AG04450 (cell line): ENCODE results near the gene WDR64. TPM values are rescaled to one million over a fixed set of nuclear protein-coding genes. Genes with fewer than 3 reads are reported as not detected.

Source experiments
- CTCF ChIA-PET: fragments of 300-600, 350-600 bp; formaldehyde crosslinking; extraction: SDS; loops from one replicate; lab custom pipeline; 2022; ENCODE audit warnings: antibody characterized with exemption, inconsistent platforms; lab: Charles Lee
- POLR2A ChIA-PET: fragments of 350-600 bp; formaldehyde crosslinking; extraction: SDS; loops from one replicate; lab custom pipeline; 2021; ENCODE audit warnings: antibody characterized with exemption, inconsistent platforms; lab: Yijun Ruan, JAX
- DNase-seq: peaks from one replicate; pipeline ENCODE4 v3.0.0-alpha.2; 2011; ENCODE audit warnings: low read depth, low spot score
- H3K27ac ChIP-seq: one replicate; pipeline ENCODE4 v1.5.1; 2012; ENCODE audit warnings: low read depth, low read length, control low read depth
- H3K27me3 ChIP-seq: one replicate; pipeline ENCODE4 v1.6.0; 2012; ENCODE audit warnings: low read length; ENCODE audit not compliant: control insufficient read depth, insufficient read depth
- H3K4me3 ChIP-seq: 2 replicates; pipeline ENCODE4 v1.5.1; 2011; ENCODE audit warnings: mild to moderate bottlenecking, low read depth, low read length, control low read depth
- H3K9me3 ChIP-seq: 2 replicates; pipeline ENCODE4 v1.5.1; 2012; ENCODE audit warnings: low read length; ENCODE audit not compliant: control insufficient read depth, insufficient read depth
- CTCF ChIP-seq: IDR thresholded peaks from 2 replicates; pipeline ENCODE4 v1.5.1; 2011; ENCODE audit warnings: low read depth, low read length, control low read depth, inconsistent platforms
- polyA plus RNA-seq: library from polyadenylated mRNA; depleted of rRNA; stranded (reverse); fragments of >200 nt; gene quantifications from 2 replicates; pipeline ENCODE4 v1.2.3, GENCODE V29; 2011

The WDR64 gene
- polyA plus RNA-seq, 1 experiment = not detected

- Histone ChIP-seq H3K27ac (no peak overlapping the region), H3K9me3 (no peaks in the 10 kb centered on the region), H3K4me3 (no peak overlapping the region), H3K27me3 (no peaks in the 10 kb centered on the region)
- ChIA-PET CTCF (interaction anchor here (2.1 kb wide), 1 partner anchor 20 kb away, joined by 18 read pairs; no protein-coding TSS in a partner anchor), POLR2A (no interaction called here)
- no peak for TF ChIP-seq CTCF
- DNase-seq = no peak
Observed at GRCh38 chr1:241630476-241630875, 21.6 kb upstream of the WDR64 start.

- CTCF ChIA-PET = no interaction called here
- POLR2A ChIA-PET = no interaction called here
- no peaks in the 10 kb centered on the region for H3K27me3 ChIP-seq
- H3K9me3 ChIP-seq = no peaks in the 10 kb centered on the region
- no peak for TF ChIP-seq CTCF
- no peak for DNase-seq
- no peak overlapping the region for H3K4me3 ChIP-seq
- no peak overlapping the region for H3K27ac ChIP-seq
Observed at GRCh38 chr1:241630899-241631298, 21.2 kb upstream of the WDR64 start.

GRCh38 chr1:241631674-241632073 lies 20.4 kb upstream of the WDR64 start:
- POLR2A ChIA-PET = no interaction called here
- H3K4me3 ChIP-seq = no peak overlapping the region
- no peaks in the 10 kb centered on the region for H3K27me3 ChIP-seq
- H3K9me3 ChIP-seq = no peaks in the 10 kb centered on the region
- no peak for DNase-seq
- no peak for TF ChIP-seq CTCF
- H3K27ac ChIP-seq = no peak overlapping the region
- CTCF ChIA-PET = interaction anchor here (5.0 kb wide), 1 partner anchor 20 kb away, joined by 45 read pairs; no protein-coding TSS in a partner anchor

GRCh38 chr1:241632987-241633386 lies 19.1 kb upstream of the WDR64 start:
- TF ChIP-seq CTCF = no peak
- Histone ChIP-seq H3K27ac (no peak overlapping the region), H3K27me3 (no peaks in the 10 kb centered on the region), H3K9me3 (no peaks in the 10 kb centered on the region), H3K4me3 (no peak overlapping the region)
- DNase-seq = no peak
- POLR2A ChIA-PET = interaction anchor here (0.6 kb wide), 1 partner anchor 220 kb away, joined by 3 read pairs; no protein-coding TSS in a partner anchor
- CTCF ChIA-PET = interaction anchor here (0.7 to 5.0 kb wide), 3 partner anchors 22 to 901 kb away, joined by 3 to 45 read pairs (median 9); no protein-coding TSS in a partner anchor

GRCh38 chr1:241635556-241636152 lies 16.4 kb upstream of the WDR64 start:
- no peak overlapping the region for H3K27ac ChIP-seq
- H3K9me3 ChIP-seq = no peaks in the 10 kb centered on the region
- no peak for TF ChIP-seq CTCF
- POLR2A ChIA-PET = interaction anchor here (0.9 kb wide), 1 partner anchor 20 kb away, joined by 3 read pairs; no protein-coding TSS in a partner anchor
- CTCF ChIA-PET = interaction anchor here (1.0 to 5.0 kb wide), 2 partner anchors 8 to 24 kb away, joined by 5 to 45 read pairs; no protein-coding TSS in a partner anchor
- no peaks in the 10 kb centered on the region for H3K27me3 ChIP-seq
- DNase-seq = no peak
- H3K4me3 ChIP-seq = no peak overlapping the region
